Stimulated activated naive CD8-positive, alpha-beta T cell treated with anti-CD3 and anti-CD28 coated beads, Interleukin-15, amount 100 ng/mL, for 72 hours (primary cell): ENCODE measurements around the gene UFSP1.
A peak's percentile ranks its signal among the peaks of the same experiment; 100 is the strongest.

ENCODE experiments used
- ATAC-seq: fragments of 150-1000 bp; cut with Tn5 transposase; 2 replicates; pipeline ENCODE4 v1.10.0; 2021; ENCODE audit warnings: mild to moderate bottlenecking, moderate library complexity
- DNase-seq, 2 donors: peaks; one replicate each; pipeline ENCODE4 v3.0.0; 2021 to 2022
- H3K27ac Mint-ChIP-seq, 2 donors: one replicate each; pipeline ENCODE4 v1.8.0; 2022; ENCODE audit warnings: mild to moderate bottlenecking in 2 of 2, mixed read lengths in 2 of 2, moderate library complexity in 2 of 2
- H3K27me3 Mint-ChIP-seq: one replicate; pipeline ENCODE4 v1.8.0; 2022; ENCODE audit warnings: mixed read lengths
- H3K4me1 Mint-ChIP-seq: one replicate; pipeline ENCODE4 v1.8.0; 2022; ENCODE audit warnings: mild to moderate bottlenecking, mixed read lengths
- H3K4me3 Mint-ChIP-seq, 2 donors: one replicate each; pipeline ENCODE4 v1.8.0; 2022; ENCODE audit warnings: mild to moderate bottlenecking in 2 of 2, mixed read lengths in 2 of 2, moderate library complexity in 1 of 2
- H3K9me3 Mint-ChIP-seq, 2 donors: one replicate each; pipeline ENCODE4 v1.8.0; 2022; ENCODE audit warnings: mixed read lengths in 2 of 2

The UFSP1 gene

GRCh38 chr7:100901921-100902332 is 12.4 kb upstream of the UFSP1 start:
- peaks cover 26% of the 10 kb centered on the region for H3K27me3 Mint-ChIP-seq

GRCh38 chr7:100900978-100901377 is 11.5 kb upstream of the UFSP1 start:
- Mint-ChIP-seq H3K4me1 (peaks cover 10% of the 10 kb centered on the region), H3K27ac (no peak overlapping the region), H3K9me3 (no peaks in the 10 kb centered on the region), H3K4me3 (no peak overlapping the region), H3K27me3 (peaks cover 34% of the 10 kb centered on the region)
- DNase-seq (no peak), ATAC-seq (no peak)

More at GRCh38 chr7:100901921-100902332, 12.4 kb upstream of the UFSP1 start:
- no peak overlapping the region for H3K27ac Mint-ChIP-seq
- H3K4me3 Mint-ChIP-seq: no peak overlapping the region
- H3K9me3 Mint-ChIP-seq: no peaks in the 10 kb centered on the region
- DNase-seq (no peak), ATAC-seq (no peak)
- H3K4me1 Mint-ChIP-seq: peaks cover 4% of the 10 kb centered on the region

DNA sequence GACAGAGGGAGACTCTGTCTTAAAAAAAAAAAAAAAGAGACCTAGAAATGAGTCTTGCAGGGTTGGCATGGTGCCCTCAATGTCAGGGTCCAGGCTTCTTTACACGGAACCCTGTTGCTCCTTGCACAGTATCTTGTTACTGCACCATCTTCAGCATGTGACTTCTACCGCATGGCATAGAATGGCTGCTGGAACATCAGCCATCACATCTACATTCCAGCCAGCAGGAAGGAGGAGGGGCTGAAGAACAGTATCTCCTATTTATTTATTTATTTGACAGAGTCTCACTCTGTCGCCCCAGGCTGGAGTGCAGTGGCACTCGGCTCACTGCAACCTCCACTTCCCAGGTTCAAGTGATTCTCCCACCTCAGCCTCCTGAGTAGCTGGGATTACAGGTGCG is 9.9 kb upstream of the UFSP1 start:
- Mint-ChIP-seq H3K27me3 (peaks cover 48% of the 10 kb centered on the region), H3K4me3 (no peak overlapping the region), H3K9me3 (no peaks in the 10 kb centered on the region), H3K27ac (no peak overlapping the region), H3K4me1 (peaks cover 20% of the 10 kb centered on the region)
- DNase-seq (no peak), ATAC-seq (no peak)

DNA sequence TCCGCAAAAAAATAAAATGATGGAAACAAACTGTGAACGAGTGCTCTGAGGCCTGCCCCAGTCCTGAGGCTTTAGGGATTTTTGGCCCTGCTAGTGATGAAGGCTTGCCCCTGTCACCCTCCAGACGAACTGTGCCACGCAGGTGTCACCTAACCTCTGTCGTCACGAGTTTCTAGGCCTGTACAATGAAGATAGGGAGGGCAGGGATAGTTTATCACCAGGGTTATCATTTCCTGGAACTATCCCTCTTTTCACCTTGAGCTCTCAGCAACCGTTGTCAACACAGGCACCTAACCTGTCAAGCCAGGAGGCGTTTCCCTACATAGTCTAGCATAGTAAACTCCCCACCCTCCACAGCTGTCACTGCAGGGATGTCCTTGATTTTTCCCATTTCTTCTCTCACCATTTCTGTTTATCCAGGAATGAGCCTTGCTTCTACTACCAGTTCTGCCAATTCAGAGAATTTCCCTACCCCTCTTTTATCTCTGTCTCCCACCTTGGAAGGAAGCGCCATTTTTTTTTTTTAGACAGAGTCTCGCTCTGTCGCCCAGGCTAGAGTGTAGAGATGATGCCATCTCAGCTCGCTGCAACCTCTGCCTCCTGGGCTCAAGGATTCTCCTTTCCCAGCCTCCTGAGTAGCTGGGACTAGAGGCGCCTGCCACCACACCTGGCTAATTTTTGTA is 8.4 kb upstream of the UFSP1 start:
- no peaks in the 10 kb centered on the region for H3K9me3 Mint-ChIP-seq
- DNase-seq: no peak
- no peak for ATAC-seq
- H3K4me1 Mint-ChIP-seq: peaks cover 20% of the 10 kb centered on the region
- no peak overlapping the region for H3K4me3 Mint-ChIP-seq
- H3K27ac Mint-ChIP-seq: no peak overlapping the region
- peaks cover 63% of the 10 kb centered on the region for H3K27me3 Mint-ChIP-seq

GRCh38 chr7:100896732-100897608 is 7.5 kb upstream of the UFSP1 start:
- peaks cover 72% of the 10 kb centered on the region for H3K27me3 Mint-ChIP-seq

DNA sequence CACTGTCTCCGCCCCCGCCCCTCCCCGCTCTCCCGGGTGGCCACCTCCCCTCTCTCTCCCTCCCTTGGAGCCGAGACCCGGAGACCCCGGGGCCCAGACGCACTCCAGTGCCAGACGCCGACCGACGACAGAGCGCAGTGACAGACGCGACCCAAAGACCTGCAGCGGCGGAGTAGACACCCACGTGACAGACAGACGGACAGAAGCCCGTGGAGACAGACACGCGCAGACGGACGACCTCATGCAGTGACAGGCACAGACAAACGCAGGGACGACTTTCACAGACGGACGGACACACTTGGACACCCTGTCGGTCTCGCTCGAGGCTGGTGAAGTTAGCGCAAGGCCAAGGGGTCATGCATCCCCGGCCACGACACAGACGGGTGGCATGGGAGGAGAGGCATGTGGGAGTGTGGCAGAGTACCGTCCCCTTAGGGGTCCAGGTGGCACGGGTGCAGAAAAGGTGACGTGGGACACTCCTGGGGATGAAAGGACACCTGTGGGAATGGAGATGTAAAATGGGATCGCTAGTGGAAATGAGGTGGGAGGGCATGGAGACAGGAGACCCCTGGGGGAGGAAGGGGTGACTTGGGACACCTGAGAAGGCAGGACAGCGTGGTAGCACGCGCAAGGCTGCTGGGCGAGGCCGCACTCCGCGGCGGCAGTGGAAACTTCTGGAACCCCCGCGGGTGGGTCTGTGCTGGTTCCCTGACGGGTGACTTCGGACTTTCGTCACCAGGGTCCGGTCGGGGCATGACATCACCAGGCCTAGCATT is 6.6 kb upstream of the UFSP1 start:
- Mint-ChIP-seq H3K4me3 (peak overlapping the region; percentile 74 to 77), H3K9me3 (no peaks in the 10 kb centered on the region), H3K27ac (peak overlapping the region in 1 of 2 donors; percentile 29), H3K4me1 (peaks cover 25% of the 10 kb centered on the region), H3K27me3 (peaks cover 78% of the 10 kb centered on the region)
- DNase-seq: peak in 1 of 2 donors; percentile 45
- peak; percentile 40 for ATAC-seq

More at GRCh38 chr7:100896732-100897608, 7.5 kb upstream of the UFSP1 start:
- Mint-ChIP-seq H3K9me3 (no peaks in the 10 kb centered on the region), H3K27ac (no peak overlapping the region), H3K4me1 (peaks cover 20% of the 10 kb centered on the region), H3K4me3 (peak overlapping the region; percentile 53 to 77)
- peak in 1 of 2 donors; percentile 53 for DNase-seq
- peak; percentile 38 for ATAC-seq

GRCh38 chr7:100895701-100895955 is 6.1 kb upstream of the UFSP1 start, which contains the start of gene ACHE:
TSS of gene ACHE (minus strand) at chr7:100895888. CDS start at chr7:100894232, 1,656 bp downstream.
- Mint-ChIP-seq H3K27ac (peak within 1 kb of the TSS in 1 of 2 donors; percentile 29), H3K9me3 (no peaks in the 10 kb centered on the region), H3K4me1 (peaks cover 31% of the 10 kb centered on the region), H3K4me3 (peak within 1 kb of the TSS; percentile 74 to 77), H3K27me3 (peaks cover 78% of the 10 kb centered on the region)
- ATAC-seq (peak; percentile 47), DNase-seq (no peak)

DNA sequence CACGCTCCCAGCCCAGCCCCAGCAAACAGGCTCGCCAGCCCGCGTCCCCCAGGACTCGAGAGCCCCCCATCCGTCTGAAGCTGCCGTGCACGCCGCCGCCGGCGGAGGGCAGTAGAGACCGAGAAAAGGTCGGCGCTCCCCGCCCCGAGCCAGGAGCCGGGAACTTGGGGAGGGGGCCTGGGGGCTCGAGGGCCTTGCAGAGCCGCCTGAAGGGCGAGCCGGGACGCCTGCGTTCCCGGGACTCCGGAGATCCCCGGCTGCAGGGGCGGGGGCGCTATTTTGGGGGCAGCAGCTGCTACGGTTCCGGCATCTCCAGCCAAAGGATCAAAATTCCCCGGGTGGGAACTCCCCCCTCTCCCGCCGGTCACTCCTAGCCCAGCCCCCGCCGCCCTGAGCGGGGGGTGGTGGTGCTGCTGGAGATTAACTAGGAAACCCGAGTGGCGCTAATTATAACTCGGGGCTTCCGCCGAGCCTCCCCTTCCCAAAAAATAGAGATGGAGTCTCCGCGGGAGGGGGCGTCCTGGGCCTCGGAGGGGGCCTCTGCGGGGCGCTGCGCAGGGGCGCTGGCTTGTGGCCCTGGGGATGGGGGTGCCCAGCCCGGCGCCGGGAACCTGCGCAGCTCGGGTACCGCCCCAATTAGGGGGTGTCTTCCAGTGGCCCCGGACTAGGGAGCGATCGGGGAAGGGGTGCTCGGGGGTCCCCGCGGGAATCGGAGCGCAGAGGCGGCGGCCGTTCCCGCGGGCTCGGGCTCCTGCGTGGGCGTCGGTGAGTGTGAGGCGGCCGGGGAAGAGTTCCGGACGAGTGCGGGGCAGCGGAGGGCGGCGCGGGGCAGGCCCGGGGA is 5.6 kb upstream of the UFSP1 start:
- H3K9me3 Mint-ChIP-seq: no peaks in the 10 kb centered on the region
- ATAC-seq (peak; percentile 19), DNase-seq (peak; percentile 66 to 74)
- peak overlapping the region; percentile 58 for H3K4me3 Mint-ChIP-seq
- peaks cover 36% of the 10 kb centered on the region for H3K4me1 Mint-ChIP-seq
- no peak overlapping the region for H3K27ac Mint-ChIP-seq
- H3K27me3 Mint-ChIP-seq: peaks cover 83% of the 10 kb centered on the region

GRCh38 chr7:100893910-100894721 is 4.6 kb upstream of the UFSP1 start:
- Mint-ChIP-seq H3K27me3 (peaks cover 84% of the 10 kb centered on the region), H3K4me3 (peak overlapping the region; percentile 54 to 59), H3K4me1 (peaks cover 40% of the 10 kb centered on the region), H3K27ac (no peak overlapping the region), H3K9me3 (no peaks in the 10 kb centered on the region)
- ATAC-seq: no peak
- no peak for DNase-seq

DNA sequence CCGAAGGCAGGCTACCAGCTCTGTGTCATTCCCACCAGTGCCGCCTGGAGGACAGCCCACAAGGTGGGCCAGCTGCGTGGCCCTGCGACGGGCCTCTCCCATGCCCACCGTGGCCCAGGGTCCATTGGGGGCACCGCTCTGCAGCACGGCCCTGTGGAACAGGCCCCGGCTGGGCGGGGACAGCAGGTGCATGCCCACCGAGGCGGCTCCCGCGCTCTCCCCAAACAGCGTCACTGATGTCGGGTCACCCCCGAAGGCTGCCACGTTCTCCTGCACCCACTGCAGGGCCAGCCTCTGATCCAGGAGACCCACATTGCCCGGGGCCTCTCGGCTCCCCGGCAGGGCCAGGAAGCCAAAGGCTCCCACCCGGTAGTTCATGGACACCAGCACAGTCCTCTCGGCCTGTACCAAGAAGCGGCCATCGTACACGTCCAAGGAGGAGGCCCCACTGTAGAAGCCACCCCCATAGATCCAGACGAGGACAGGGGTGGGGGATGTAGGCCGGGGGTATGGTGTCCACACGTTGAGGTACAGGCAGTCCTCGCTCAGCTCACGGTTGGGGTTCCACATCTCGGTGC is 3.9 kb upstream of the UFSP1 start:
- Mint-ChIP-seq H3K27me3 (peaks cover 81% of the 10 kb centered on the region), H3K4me3 (peak overlapping the region in 1 of 2 donors; percentile 21), H3K27ac (no peak overlapping the region)

DNA sequence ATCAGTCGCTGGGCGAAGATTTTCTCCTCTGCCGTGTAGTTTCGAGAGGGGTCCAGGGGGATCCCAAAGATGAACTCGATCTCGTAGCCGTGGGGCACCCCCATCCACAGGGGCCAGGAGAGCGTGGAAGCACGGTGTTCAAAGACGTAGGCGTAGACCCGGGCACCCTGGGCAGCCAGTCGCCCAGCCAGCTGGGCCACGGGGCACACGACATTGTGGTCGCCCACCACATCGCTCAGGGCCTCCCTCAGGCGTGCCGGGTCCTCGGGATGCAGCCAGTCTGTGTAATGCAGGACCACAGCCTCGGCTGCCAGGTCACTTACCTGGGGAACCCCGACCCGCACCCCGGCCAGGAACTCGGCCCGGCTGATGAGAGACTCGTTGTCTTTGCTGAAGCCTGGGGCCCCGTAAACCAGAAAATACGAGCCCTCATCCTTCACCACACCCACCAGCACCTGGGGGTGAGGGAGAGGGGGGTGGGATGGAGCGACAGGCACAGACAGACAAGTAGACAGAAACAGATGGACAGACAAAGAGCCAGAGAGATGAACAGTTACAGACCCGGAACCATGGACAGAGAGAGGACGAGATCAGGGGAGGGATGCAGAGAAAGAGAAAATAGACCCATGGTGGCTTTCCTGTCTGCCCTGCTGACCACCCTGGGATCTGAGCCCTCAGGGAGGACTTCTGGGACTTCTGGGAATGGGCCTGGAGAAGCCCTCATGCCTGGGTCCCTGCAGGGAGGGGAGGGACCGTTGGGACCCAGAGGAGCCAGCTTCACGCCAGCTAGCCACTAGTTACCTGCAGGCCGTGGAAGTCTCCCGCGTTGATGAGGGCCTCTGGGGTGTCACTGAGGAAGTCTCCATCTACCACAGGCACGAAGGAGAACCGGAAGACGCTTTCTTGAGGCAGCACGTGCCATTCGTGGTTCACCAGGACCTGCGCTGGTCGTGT is 3.1 kb upstream of the UFSP1 start:
- H3K4me3 Mint-ChIP-seq: no peak overlapping the region
- no peak for DNase-seq
- no peaks in the 10 kb centered on the region for H3K9me3 Mint-ChIP-seq
- H3K27ac Mint-ChIP-seq: no peak overlapping the region
- no peak for ATAC-seq
- peaks cover 74% of the 10 kb centered on the region for H3K27me3 Mint-ChIP-seq
- peaks cover 51% of the 10 kb centered on the region for H3K4me1 Mint-ChIP-seq

More for the DNA sequence above, 3.9 kb upstream of the UFSP1 start:
- no peaks in the 10 kb centered on the region for H3K9me3 Mint-ChIP-seq
- DNase-seq (no peak), ATAC-seq (no peak)
- peaks cover 44% of the 10 kb centered on the region for H3K4me1 Mint-ChIP-seq

DNA sequence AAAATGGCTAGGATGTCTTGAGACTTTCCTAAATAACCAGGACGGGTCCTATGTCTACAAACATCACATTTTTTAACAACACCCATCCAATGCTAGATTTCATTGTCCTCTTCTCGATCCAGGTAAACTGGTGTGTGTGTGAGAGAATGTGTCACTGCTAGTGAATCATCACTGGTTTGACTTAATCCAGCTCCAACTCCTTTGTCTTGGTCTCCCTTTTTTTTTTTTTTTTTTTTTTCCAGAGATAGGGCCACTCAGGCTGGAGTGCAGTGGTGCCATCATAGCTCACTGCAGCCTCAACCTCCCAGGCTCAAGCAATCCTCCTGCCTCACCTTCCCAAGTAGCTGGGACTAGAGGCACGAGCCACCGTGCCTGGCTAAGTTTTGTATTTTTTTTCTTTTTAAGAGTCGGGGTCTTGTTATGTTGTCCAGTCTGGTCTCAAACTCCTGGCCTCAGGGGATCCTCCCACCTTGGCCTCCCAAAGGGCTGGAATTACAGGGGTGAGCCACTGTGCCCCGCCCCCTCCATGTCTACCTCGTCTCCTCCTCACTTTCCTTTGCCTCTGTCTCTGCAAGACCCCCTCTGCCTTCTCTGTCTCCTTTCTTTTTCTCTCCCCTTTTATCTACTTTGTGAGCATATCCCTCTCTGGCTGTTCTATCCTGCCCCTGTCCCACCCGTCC is 2.2 kb upstream of the UFSP1 start:
- Mint-ChIP-seq H3K4me1 (peaks cover 56% of the 10 kb centered on the region), H3K9me3 (no peaks in the 10 kb centered on the region), H3K27ac (no peak overlapping the region), H3K27me3 (peaks cover 66% of the 10 kb centered on the region), H3K4me3 (peak overlapping the region; percentile 87 to 94)
- ATAC-seq (no peak), DNase-seq (no peak)
